Measurements from ENCODE around the gene ACD.

Gene ACD

DNA sequence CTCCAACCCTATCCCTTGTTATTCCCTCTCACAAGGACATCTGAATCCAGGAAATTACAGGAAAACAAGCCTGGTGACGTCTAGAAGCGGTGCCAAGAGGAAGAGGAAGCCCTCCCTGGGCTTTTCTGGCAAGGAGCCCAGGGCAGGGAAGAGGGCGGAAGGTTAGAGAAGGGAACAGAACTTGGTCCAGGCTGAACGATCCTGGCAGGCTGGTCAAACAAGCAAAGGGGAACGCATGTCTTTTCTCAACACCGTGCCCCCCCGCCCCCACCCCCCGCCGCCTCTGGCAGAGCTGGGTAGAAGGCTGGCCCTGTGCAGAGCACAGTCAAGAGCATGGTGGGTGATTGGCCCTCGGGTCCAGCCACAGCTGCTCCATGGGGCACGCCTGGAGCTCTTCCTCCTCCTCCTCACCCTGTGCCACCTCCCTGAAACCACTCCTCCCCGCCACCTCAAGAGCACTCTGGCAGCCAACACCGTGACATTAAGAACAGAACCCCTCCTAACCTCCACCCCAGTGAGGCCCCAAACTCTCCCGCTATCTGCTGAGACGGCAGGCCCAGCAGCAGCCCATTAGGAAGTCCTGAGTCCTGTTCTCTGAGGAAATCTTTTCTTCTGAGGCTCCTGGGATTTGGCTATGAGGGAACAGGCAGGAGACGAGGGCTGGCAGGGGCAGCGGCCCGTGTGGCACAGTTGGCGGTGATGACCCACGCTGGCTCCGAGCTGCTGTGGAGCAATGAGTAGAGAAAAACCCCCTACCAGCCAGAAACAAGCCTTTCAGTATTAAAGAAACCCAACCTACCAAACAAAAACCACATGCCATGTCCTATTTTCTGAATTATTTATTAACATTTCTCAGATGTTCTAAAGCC lies 13.9 kb upstream of the ACD start:
- ChIA-PET CTCF (interaction anchor here (0.5 to 19.0 kb wide), 18 partner anchors 7 to 268 kb away, joined by 3 to 605 read pairs (median 8); partner anchors contain the start of genes CTCF, NRN1L, NUTF2 and PARD6A), POLR2A (no interaction called here)
- no peak for DNase-seq (ENCODE audit: low read depth, low spot score)
- no peak for TF ChIP-seq CTCF (IDR thresholded peaks at IDR 0.05; ENCODE audit: insufficient read depth, low read length, missing control alignments)
- no peak overlapping the region for H3K4me3 ChIP-seq (ENCODE audit: low read depth, low read length)

DNA sequence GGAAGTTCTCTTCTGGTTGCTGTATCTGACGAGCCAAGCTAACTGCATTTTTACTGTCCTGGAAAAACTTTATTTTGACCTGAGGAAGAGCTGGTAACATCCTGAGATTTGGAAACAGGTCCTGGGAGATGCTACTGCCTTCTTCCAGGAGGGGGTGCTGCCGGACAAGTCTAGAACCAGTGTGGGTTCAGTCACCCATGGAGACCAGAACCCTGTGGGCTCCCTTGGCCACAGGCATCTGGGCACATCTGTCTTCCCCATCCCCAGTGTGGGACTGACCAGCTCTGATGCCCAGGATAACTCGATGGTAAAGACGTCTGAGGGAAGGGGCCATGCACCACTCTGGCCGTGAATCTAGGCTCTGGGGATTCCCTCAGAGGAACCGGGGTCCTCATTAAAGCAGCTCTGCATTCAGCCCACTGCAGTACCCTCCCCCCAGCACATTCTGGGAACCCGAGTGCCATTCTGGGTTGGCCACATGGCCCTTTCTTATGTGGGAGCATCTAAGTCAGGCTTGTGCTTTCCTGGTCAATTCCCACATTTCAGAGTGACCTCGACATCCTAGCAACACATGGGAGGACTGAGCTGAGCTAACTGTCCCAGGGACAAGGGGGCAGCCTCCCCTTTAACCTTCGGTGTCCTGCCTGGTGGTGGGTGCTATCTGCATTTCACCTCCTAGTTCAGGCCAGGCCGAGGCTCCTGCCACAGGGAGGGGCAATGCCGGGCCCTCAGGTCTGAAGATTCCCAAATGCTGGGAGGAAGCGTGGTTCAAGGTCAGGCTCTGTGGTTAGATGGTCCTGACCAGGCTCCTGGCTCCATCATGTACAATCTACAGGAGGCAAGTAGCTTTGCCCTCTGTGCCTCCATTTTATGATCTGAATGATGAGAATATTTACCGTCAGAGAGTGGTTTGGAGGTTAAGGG lies 12.9 kb upstream of the ACD start:
- peak; percentile 14 for DNase-seq (ENCODE audit: low read depth, low spot score)
- TF ChIP-seq CTCF (IDR thresholded peaks at IDR 0.05; ENCODE audit: insufficient read depth, low read length, missing control alignments) = peak; percentile 72
- POLR2A ChIA-PET = interaction anchor here (0.6 kb wide), 1 partner anchor 263 kb away, joined by 3 read pairs; no protein-coding TSS in a partner anchor
- CTCF ChIA-PET = interaction anchor here (0.8 to 19.0 kb wide), 42 partner anchors 7 to 367 kb away, joined by 3 to 605 read pairs (median 4); partner anchors contain the start of genes ACD, CTCF, NRN1L and NUTF2
- H3K4me3 ChIP-seq (ENCODE audit: low read depth, low read length) = no peak overlapping the region

DNA sequence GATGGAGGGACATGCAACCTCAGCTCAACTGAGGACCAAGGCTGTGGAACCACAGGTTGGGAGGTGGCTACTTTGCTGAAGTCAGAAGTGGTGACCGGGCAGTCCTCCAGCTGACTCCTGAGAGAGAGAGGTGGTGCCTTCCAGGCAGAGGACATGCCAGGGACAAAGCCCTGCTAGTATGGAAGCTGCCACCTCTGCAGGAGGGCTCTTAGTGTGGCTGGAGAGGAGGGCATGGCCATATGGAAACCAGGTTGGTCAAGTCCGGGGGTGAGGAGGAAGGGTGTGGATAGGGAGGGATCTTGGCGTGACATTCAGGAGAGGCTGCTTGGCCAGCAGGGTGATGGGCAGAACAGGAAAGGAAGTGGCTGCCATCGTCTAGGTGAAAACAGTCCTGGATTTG lies 12.2 kb upstream of the ACD start:
- DNase-seq (ENCODE audit: low read depth, low spot score) = no peak
- ChIA-PET CTCF (interaction anchor here (0.8 to 19.0 kb wide), 42 partner anchors 9 to 368 kb away, joined by 3 to 605 read pairs (median 4); partner anchors contain the start of genes ACD, CTCF, NRN1L and NUTF2), POLR2A (interaction anchor here (0.6 kb wide), 1 partner anchor 263 kb away, joined by 3 read pairs; no protein-coding TSS in a partner anchor)
- H3K4me3 ChIP-seq (ENCODE audit: low read depth, low read length) = no peak overlapping the region
- no peak for TF ChIP-seq CTCF (IDR thresholded peaks at IDR 0.05; ENCODE audit: insufficient read depth, low read length, missing control alignments)

- TF ChIP-seq CTCF (IDR thresholded peaks at IDR 0.05; ENCODE audit: insufficient read depth, low read length, missing control alignments) = no peak
- POLR2A ChIA-PET = no interaction called here
- CTCF ChIA-PET = interaction anchor here (1.1 to 19.0 kb wide), 11 partner anchors 11 to 259 kb away, joined by 3 to 605 read pairs (median 11); partner anchors contain the start of genes CTCF and RIPOR1
- no peak for DNase-seq (ENCODE audit: low read depth, low spot score)
- no peak overlapping the region for H3K4me3 ChIP-seq (ENCODE audit: low read depth, low read length)
Measured at GRCh38 chr16:67669499-67670101, 9.5 kb upstream of the ACD start.

- TF ChIP-seq CTCF (IDR thresholded peaks at IDR 0.05; ENCODE audit: insufficient read depth, low read length, missing control alignments) = no peak
- DNase-seq (ENCODE audit: low read depth, low spot score) = no peak
- H3K4me3 ChIP-seq (ENCODE audit: low read depth, low read length) = no peak overlapping the region
- POLR2A ChIA-PET = interaction anchor here (1.2 to 3.0 kb wide), 3 partner anchors 10 to 147 kb away, joined by 4 to 14 read pairs (median 11); partner anchors contain the start of gene CTCF
- CTCF ChIA-PET = interaction anchor here (0.6 to 19.0 kb wide), 28 partner anchors 10 to 718 kb away, joined by 3 to 605 read pairs (median 6); partner anchors contain the start of genes CARMIL2, CTCF, NRN1L and RANBP10
Measured at GRCh38 chr16:67668495-67669157, 8.6 kb upstream of the ACD start.

All from AG04449 (cell line).